HTR-8/SVneo (cell line): ENCODE results near the gene INTS6L.

Experiments
- DNase-seq: peaks from one replicate; pipeline ENCODE4 v3.0.0; 2011; ENCODE audit warnings: low spot score, mixed read lengths; ENCODE audit not compliant: insufficient read length
- FAIRE-seq: peaks from 2 replicates; lab custom pipeline; 2011; peaks lifted over from hg19 to GRCh38; lab: Jason Lieb, UNC

INTS6L gene

DNA sequence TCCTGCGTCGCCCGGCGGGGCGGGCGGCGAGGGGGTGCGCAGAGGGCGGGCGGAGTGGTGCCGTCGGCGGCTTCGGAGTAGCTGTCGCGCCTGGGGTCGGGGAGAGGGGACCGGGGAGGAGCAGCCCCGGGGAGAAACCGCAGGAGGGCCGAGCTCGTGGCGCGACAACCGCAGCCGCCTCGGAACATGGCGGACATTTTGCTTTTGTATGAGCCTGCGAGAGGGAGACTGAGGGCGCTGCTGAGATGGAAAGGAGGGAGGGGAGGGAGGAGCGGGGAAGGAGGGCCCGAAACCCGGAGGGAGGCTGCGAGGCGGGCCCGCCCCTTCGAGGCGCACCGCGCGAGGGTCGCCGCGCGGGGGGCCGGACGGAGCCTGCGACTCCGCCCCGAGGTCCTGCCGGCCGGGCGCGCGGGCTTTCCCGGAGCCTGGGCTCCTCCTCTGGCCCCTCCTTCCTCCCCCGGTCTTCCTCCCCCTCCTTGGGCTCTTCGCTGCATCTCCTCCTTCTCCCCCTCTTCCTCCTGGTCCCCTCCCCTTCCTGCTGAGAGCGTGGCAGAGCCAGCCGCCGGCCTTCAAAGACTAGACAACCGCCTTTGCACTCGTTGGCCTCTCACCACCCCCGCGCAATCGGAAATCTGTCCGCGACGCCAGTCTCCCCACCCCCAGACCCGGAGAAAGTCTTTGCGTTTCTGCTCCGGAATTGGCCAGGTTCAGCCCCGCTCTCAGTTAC is 1.1 kb downstream of the INTS6L start:
- DNase-seq (peak; percentile 38), FAIRE-seq (no peak)

DNA sequence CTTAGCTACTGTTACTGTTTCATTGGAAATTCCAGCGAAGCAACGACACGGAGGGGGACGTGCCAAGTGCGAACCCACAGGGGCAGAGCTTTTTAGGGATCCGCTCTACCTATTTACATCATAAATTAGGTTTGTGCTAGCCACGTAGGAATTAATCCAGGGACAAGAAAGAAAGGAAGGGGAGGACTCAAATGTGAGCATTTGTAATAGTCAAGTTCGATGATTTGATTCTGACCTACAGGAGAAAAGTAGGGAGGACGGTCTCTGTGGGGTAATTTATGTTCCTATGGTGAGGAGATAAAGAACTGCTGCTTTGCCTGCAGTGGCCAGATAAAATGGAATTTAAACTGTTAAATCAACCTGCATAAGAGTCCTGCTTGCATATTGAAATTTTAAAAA is 1.7 kb downstream of the INTS6L start:
- DNase-seq (no peak), FAIRE-seq (no peak)

DNA sequence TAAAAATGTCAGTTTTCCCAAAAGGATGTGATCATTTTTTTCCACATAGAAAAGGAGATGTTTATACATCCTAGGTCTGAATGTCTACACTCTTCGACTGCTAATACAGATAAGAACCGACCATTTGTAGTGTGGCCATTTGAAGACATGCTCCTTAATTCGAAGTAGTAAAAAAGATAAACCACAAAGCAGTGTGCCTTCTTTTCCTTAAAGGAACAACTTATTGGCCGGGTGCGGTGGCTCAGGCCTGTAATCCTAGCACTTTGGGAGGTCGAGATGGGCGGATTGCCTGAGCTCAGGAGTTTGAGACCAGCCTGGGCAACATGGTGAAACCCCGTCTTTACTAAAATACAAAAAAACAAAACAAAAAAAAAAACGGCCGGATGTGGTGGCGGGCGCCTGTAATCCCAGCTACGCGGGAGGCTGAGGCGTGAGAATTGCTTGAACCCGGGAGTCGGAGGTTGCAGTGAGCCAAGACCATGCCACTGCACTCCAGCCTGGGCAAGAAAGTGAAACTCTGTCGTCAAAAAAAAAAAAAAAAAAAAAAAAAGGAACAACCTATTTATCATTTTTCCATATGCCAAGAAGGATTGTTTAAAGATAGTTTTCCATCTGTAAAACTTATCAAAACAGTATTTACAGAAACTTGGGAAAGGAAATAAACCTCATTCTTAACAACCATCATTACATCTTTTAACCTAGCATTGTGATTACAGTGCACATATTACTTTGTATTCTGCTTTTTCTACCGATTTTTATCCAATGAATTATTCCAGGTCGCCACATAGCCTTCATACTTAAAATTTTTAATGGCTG is 2.6 kb downstream of the INTS6L start:
- FAIRE-seq, result no peak
- DNase-seq, result no peak

DNA sequence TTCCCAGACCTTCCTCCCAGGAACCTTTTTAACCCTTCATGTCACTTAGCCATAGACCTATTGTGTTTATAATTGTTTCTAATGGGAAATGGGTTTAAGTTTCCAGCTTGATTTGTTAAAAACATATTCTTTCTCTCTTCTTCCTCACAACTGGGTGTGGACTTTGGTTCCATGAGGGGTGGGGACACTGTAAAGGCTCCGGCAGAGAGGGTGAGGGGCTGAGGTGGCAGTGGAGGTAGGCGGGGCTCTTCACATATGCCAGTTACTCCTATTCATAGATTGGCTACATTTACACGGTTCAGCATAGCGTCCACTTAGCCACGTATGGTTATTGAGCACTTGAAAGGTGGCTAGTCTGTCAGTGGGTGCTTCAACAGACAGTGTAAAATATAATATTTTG is 7.8 kb downstream of the INTS6L start:
- DNase-seq, result no peak
- FAIRE-seq, result no peak

DNA sequence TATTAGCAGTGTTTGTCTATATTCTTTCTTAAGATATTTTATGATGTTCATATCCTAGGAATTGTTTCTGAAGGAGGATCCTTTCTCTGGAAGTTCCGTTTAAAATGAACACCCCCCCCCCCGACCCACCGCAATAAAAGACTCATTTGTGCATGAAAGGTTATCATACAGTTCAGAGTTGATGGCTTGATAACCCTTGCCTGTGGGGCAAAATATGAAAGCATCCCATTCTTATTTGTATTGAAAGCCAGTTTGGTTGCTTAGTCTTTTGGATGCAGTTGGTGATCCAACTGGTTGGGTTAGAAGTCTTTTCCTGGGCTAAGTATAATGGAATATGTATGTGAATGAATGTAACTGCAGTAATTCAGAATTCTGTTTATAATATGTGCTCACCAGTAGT is 8.3 kb downstream of the INTS6L start:
- DNase-seq (no peak), FAIRE-seq (no peak)

DNA sequence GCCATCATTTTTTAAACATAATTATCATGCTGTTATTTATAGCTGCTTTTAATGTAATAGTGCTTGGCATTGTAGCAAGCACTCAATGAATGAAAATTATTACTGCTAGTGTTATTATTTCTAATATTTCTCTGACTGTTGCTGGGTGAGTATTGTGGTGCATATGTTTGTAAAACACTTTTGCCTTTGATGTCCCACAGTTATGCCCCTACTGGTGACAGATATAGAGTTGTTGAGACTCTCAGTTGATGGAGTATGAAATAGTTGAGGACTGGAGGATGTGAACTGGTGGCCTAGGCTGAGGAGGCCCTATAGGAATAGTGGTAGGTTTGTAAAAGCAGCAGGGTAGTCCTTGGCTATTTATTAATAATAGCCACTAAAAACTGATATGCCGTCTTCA is 9.6 kb downstream of the INTS6L start:
- FAIRE-seq (no peak), DNase-seq (no peak)

DNA sequence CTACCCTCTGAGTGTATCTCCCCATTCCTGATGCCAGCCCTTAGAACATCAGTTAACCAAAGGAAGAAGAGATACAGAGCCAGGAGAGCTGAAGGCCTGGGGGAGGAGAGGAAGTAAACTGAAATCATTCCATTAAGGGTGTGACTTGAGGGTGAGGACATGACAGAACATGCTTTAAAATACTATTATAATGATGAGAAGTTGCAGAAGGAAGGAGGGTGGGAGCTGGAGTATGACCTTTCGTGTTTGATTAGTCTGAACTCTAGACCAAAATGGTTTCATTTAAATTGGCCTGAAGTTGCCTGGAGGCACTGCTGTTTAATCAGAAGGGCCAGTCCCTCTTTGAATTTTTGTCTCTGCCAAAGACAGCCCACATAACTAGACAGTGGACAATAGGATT is 11.4 kb downstream of the INTS6L start:
- no peak for FAIRE-seq
- no peak for DNase-seq

DNA sequence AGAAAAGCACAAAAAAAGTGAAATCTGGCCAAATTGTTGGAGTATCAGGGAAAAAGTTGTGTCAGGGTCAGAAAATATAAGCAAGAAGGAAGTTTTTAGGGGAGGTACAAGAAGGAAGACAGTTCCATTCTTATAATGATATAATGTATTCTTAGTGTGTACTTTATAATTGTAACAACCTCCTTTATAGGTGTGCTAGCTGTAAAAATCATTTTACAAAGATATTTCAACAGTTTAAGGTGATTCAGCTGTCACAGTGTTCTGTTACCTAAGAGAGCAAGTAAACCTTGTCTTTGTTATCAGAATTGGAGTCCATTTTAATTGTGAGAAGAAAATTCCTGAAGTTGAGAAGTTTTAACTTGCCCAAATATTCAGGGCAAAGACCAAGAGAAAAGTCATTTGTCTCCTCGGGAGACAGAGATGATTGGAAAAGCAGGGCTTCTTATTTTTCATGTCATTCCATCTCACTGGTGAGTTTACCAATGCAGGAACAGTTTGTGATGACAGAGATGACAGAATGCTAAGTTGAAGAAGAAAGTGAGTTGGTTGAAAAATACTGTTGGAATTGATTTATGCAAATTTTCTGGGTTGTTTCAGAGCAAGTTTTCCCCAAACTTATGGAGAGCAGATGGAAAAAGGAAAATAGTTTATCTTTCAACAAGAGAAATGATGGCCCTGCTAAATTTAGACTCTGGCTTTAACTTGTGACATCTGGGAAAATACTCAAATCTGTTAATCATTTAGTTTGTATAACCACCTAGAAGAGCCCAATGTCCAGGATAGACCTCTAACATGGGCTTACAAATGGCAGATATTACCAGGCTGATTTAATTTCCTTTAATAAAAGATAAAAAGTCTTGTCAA is 14.8 kb downstream of the INTS6L start:
- FAIRE-seq, result no peak
- DNase-seq, result no peak

DNA sequence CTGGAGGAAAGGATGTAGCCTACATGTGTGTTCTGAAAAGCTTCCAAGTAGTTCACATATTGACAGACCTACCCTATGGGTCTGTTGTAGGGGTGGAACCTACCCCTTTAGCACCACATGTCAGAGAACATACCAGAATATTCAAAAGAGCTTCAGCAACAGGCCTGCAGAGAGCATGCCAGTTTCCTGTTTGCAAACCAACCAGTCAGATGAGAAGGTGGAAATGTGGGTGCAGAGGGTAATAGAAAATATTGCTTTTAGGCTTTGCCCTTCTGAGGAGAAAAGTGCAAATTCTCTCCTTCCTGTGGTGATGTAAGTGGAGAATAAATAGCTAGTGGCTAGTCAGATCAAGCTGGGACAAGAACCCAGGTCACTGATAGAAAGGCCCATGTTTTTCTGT is 16.4 kb downstream of the INTS6L start:
- FAIRE-seq (no peak), DNase-seq (no peak)

DNA sequence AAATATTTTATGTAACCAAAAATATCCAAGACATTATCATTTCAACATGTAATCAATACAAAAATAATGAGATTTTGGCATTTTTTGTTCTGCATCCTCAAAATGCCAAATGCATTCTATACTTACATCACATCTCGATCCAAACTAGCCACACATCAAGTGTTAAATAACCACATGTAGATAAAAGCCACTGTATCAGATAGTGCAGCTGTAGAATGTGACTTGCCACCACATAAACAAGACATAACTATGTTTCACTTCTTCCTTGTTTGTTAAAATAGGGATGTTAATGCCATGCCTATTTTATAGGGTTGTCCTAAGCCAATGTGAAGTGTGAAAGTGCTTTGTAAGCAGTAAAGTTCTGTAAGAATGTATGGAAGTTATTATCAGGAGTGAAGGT is 20.9 kb downstream of the INTS6L start:
- no peak for FAIRE-seq
- DNase-seq, result no peak

DNA sequence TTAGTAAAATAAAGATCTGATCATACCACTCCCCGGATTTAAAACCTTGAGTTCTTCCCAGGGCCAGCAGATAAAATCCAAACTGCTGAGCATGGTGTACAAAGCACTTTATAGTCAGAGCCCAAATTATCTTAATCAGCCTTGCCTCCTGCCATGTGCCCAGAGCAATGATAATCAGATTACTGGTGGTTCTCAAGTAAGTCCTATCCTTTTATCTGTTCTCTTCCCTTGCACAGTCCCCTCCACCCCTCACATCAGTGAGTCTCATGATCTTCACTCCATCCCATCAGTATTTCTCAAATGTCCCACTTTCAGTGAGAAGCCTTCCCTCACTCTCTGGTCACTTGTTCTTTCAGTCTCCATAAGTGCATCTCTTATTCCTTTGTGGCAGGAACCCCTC is 22.7 kb downstream of the INTS6L start:
- FAIRE-seq (no peak), DNase-seq (no peak)

DNA sequence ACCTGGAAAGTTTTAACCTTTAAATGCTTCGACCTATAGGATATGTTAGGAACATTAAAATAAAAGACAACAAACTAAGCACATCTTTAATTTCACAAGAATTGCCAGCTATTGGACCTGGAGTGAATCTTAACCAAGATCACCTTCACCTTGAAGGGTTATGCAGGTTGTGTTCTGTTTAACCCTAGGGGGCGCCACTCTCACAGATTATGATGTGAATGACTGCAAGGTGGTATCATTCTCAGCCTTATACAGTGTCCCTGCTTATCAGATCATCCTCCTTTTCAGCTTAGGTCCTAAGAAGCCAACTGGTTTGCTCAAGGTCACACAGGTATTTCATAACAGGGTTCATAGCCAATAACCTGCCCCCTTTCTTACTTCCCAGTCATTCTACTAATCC is 23.5 kb downstream of the INTS6L start:
- FAIRE-seq (no peak), DNase-seq (no peak)

DNA sequence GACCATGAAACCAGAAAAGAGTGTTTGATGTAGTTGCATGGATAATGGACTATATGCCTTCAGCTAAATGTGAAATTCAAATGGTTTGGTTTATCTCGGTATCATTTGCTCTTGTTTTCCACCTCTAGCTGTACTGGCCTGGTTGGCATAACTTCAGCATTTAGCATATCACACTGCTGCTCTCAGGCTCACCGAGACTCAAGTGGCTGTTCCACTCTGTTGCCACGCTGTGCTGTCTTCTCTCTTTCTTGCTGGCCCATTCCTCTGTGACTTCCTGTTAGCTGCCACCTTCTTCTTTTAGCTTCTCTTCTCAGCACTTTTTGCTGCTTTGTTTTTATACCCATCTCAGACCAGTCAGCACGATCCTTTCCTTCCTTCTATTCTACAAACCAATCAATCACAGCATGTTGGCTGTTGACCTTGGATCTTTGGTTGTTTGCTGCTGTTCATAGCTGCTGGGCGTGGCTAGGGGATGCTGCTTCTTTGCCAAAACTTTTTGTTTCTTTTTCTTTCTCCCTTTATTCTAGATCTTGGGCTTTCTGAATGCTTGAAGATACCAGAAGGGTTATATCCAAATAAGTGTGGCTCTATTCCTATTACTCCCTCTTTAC is 24.0 kb downstream of the INTS6L start:
- no peak for DNase-seq
- FAIRE-seq, result no peak

DNA sequence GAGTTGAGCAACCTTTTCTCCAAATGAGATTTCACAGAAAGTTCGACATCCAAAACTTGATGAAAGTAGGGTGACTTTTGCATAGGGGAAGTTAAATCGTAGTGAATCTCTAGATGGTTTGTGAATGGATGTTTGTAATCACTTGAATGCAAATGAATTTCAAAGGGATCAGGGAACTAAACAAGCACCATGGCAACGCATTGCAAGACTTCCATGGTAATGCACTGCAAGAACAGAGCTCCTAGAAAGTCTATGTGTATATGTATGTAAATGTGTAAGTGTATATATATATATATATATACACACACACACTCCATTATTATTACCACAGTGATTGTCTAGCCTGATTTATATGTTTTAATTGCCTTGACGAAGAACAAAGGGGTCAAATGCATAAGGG is 27.3 kb downstream of the INTS6L start:
- DNase-seq (no peak), FAIRE-seq (no peak)

DNA sequence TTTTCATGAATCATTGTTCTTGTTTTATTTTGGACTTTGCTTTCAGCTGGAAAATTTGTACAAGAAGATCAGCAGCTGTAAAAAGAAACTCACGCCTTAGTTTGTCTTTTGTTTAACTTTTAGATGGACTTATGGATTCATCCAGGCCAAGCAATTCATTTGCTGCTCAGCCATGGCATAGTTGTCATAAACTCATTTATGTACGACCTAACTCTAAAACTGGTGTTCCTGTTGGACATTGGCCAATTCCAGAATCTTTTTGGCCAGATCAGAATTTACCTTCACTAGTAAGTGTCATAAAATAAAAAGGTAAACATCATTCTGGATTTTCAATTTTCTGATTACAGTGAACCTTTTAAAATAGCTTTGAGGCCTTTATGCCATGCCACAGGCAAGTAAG is 29.1 kb downstream of the INTS6L start:
- FAIRE-seq (no peak), DNase-seq (no peak)

DNA sequence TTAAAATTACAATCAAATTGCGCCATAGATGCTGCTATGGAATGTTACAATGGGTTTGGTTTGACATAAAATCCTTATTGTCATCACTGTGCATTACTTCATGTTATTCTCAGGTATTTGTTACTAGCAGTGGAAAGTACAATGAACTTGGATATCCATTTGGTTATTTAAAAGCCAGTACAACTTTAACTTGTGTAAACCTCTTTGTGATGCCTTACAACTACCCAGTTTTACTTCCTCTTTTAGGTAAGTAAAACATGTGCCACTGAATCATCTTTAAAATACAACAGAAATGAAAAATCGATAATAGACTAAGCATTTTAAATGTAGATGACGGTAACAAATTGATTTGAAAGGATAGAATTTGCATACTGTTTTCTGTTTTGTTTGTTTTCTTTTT is 35.6 kb downstream of the INTS6L start:
- FAIRE-seq, result no peak
- no peak for DNase-seq

DNA sequence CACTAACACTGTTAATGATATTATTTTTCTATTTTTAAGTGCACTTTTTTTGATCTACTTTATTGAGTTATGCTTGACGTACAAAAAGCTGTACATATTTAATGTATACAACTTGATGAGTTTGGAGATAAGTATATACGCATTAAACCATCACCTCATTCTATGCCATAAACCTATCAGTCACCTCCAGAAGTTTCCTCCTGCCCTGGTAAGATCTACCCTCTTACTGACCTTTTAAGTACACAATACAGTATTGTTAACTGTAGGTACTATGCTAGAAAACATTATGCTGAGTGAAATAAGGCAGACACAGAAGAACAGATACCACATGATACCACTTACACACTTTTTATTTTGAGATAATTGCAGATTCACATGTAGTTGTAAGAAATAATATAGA is 36.9 kb downstream of the INTS6L start:
- FAIRE-seq, result no peak

DNA sequence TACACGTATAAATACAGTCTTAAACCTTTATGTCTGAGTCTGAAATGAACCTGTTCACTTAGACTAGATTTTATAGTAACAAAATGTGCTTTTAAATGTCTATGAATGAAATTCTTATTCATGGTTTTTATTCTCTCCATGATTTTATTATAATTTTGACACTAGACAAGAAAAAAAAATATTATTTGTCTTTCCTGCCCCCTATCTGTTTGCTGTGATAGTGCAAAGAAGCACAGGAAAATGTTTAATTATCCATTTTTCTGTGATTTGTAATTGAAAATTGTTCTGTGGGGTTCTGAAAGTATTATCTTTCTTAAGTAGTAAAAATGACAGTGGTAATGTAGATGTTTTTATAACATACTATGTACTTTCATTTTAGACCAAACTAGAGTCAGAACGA is 52.0 kb downstream of the INTS6L start:
- no peak for FAIRE-seq

More for the DNA sequence above, 36.9 kb downstream of the INTS6L start:
- no peak for DNase-seq

DNA sequence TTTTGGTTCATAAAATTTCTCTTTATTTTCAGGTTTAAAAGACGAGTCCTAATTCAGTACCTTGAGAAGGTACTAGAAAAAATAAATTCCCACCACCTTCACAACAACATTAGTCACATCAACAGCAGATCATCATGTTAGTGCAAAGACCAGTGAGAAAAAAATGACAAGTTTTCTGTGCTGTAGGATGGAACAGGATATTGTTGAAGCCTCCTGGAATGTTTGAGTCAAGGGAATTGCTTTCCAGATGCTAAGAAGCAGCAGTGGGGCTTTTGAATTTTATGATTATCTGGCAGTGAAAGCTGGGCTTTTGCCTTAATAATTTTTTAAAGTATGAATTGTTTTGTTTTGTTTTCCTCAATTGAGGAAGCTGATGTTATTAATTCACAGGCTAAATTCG is 61.0 kb downstream of the INTS6L start:
- no peak for FAIRE-seq
- DNase-seq, result no peak

More for the DNA sequence above, 52.0 kb downstream of the INTS6L start:
- no peak for DNase-seq

DNA sequence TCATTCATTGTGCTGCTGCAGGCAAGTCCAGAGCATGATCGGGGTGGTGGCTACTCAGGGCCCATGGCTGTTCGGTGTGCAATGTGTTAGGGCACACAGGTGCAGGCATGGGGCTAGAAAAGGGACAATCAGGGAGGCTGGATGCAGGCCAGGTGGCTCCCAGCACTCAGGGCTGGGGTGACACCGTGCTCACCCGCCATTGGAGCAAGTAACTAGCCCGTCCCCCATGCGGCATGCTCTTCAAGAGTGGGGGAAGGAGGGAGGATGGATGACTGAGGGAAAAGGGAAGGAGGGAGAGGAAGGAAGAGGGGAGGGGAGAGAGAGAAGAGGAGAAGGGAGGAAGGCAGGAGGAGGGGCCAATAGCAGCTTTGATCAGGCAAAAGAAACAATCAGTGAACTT is 64.7 kb downstream of the INTS6L start:
- FAIRE-seq (no peak), DNase-seq (no peak)
